Hematopoietic multipotent progenitor cell treated with erythropoietin and hydrocortisone succinate and interleukin-3 and kit ligand, for 17 days (in vitro differentiated cells): ENCODE data around the gene AKT2.

ENCODE experiments used
- DNase-seq: peaks from one replicate; pipeline ENCODE4 v3.0.0-alpha.2; 2015; ENCODE audit warnings: low spot score

Gene AKT2

GRCh38 chr19:40252395-40252794, 32.8 kb downstream of the AKT2 start:
- DNase-seq: no peak

- DNase-seq: no peak
These were observed 33.2 kb downstream of the AKT2 start for GRCh38 chr19:40251991-40252390.

GRCh38 chr19:40251244-40251643, 33.9 kb downstream of the AKT2 start:
- DNase-seq: no peak

- no peak for DNase-seq
These were observed 35.4 kb downstream of the AKT2 start for GRCh38 chr19:40249781-40250180.

- DNase-seq: no peak
These were observed 35.9 kb downstream of the AKT2 start for GRCh38 chr19:40249201-40249600.

GRCh38 chr19:40247735-40248262, 37.3 kb downstream of the AKT2 start:
- no peak for DNase-seq

GRCh38 chr19:40247178-40247577, 38.0 kb downstream of the AKT2 start:
- no peak for DNase-seq

- DNase-seq: no peak
These were observed 38.7 kb downstream of the AKT2 start for GRCh38 chr19:40246292-40247073.

- no peak for DNase-seq
These were observed 39.5 kb downstream of the AKT2 start for GRCh38 chr19:40245506-40246128.

- no peak for DNase-seq
These were observed 40.4 kb downstream of the AKT2 start for GRCh38 chr19:40244579-40245317.

- DNase-seq: no peak
These were observed 42.0 kb downstream of the AKT2 start for GRCh38 chr19:40243181-40243580.

GRCh38 chr19:40242480-40242879, 42.7 kb downstream of the AKT2 start:
- no peak for DNase-seq

- no peak for DNase-seq
These were observed 43.2 kb downstream of the AKT2 start for GRCh38 chr19:40241809-40242384.

GRCh38 chr19:40241125-40241808, 43.9 kb downstream of the AKT2 start:
- DNase-seq: no peak

- DNase-seq: no peak
These were observed 44.8 kb downstream of the AKT2 start for GRCh38 chr19:40240332-40240731.

GRCh38 chr19:40239415-40240226, 45.5 kb downstream of the AKT2 start:
- DNase-seq: no peak

GRCh38 chr19:40238775-40239174, 46.4 kb downstream of the AKT2 start:
- no peak for DNase-seq

GRCh38 chr19:40237791-40238190, 47.4 kb downstream of the AKT2 start:
- DNase-seq: no peak

- no peak for DNase-seq
These were observed 48.8 kb downstream of the AKT2 start for GRCh38 chr19:40236366-40236765.

GRCh38 chr19:40236026-40236355, 49.2 kb downstream of the AKT2 start:
- no peak for DNase-seq
